ENCODE data around the gene UQCRQ.

DNA sequence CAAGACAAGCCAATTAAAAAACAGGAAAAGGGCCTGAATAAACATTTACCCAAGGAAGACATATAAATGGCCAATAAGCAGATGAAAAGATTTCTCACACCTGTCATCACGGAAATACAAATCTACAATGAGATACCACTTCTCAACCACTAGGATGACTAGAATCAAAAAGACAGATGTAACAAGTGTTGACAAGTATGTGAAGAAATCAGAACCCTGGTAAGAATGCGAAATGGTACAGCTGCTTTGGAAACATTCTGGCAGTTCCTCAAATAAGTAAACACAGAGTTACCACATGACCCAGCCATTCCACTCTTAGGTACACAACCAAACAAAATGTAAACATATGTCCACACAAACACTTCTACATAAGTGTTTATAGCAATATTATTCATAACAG lies 39.5 kb downstream of the UQCRQ start:
- TF ChIP-seq, protein P1, sequence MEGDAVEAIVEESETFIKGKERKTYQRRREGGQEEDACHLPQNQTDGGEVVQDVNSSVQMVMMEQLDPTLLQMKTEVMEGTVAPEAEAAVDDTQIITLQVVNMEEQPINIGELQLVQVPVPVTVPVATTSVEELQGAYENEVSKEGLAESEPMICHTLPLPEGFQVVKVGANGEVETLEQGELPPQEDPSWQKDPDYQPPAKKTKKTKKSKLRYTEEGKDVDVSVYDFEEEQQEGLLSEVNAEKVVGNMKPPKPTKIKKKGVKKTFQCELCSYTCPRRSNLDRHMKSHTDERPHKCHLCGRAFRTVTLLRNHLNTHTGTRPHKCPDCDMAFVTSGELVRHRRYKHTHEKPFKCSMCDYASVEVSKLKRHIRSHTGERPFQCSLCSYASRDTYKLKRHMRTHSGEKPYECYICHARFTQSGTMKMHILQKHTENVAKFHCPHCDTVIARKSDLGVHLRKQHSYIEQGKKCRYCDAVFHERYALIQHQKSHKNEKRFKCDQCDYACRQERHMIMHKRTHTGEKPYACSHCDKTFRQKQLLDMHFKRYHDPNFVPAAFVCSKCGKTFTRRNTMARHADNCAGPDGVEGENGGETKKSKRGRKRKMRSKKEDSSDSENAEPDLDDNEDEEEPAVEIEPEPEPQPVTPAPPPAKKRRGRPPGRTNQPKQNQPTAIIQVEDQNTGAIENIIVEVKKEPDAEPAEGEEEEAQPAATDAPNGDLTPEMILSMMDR (IDR thresholded peaks at IDR 0.05) = no peak
- no peak for TF ChIP-seq POLR2A (IDR thresholded peaks at IDR 0.05)

All from heart left ventricle (tissue), 13 donors.